WERI-Rb-1 (cell line): ENCODE results near the gene USO1.

Experiments
- DNase-seq: peaks from one replicate; pipeline ENCODE4 v3.0.0-alpha.2; 2020
- H3K27ac ChIP-seq: fragments of 250-450 bp; sonication (Bioruptor Pico); 2 replicates; pipeline ENCODE4 v1.5.1; 2020; ENCODE audit warnings: mild to moderate bottlenecking, moderate library complexity
- H3K27me3 ChIP-seq: fragments of 250-450 bp; sonication (Bioruptor Pico); 2 replicates; pipeline ENCODE4 v1.5.1; 2021; ENCODE audit warnings: mild to moderate bottlenecking, low read depth, moderate library complexity; ENCODE audit not compliant: insufficient read depth, severe bottlenecking
- H3K36me3 ChIP-seq: fragments of 250-450 bp; sonication (Bioruptor Pico); 2 replicates; pipeline ENCODE4 v1.5.1; 2020; ENCODE audit warnings: mild to moderate bottlenecking, moderate library complexity
- H3K4me3 ChIP-seq: 2 replicates; pipeline ENCODE4 v1.5.1; 2011; ENCODE audit warnings: low read depth, mild to moderate bottlenecking, control low read depth, low read length
- H3K9me3 ChIP-seq: fragments of 250-450 bp; sonication (Bioruptor Pico); 2 replicates; pipeline ENCODE4 v1.5.1; 2021; ENCODE audit warnings: mild to moderate bottlenecking, moderate library complexity; ENCODE audit not compliant: severe bottlenecking
- TF ChIP-seq, protein P1 (sequence below): IDR thresholded peaks from 2 replicates; pipeline ENCODE4 v1.5.1; 2011; ENCODE audit warnings: low read depth, mild to moderate bottlenecking, control low read depth, inconsistent platforms, low read length

USO1 gene

DNA sequence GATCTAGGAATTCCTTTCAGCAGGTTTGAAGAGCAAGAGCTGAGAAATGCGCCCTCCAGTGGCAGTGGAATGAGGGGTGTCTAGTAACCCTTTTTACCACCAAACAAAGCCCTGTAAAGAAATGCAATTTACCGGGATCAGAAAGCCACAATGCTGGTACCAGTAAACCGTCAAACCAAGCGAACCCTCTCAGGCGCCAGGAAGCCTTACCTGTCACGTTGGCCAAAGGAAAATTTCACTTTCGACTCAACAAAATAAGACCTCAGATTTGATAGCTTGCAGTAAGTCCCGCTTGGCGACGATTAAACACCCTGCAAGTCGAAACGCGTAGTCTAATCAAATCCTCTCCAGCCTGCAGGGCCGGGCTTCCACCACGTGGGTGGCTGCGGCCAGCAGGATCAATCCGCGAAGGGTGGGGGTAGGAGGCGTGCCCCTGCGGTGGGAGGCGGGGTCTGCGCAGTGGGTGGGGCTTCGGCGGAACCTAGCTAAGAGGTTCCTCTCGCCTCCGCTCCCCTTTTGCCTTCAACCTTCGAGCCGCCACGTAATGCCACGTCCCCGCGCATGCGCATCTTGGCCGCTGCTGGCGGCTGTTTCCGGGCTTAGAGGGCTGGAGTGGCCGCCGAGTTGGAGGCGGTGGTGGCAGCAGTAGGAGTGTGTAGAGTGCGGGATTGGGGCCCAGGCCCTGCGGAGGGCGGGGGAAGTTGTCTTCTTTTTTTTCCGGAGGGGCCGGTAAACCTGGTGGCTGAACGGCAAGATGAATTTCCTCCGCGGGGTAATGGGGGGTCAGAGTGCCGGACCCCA lies at the start of gene USO1:
TSS of gene USO1 (plus strand) at position 512 of the 801 bp plus-strand sequence. CDS start at position 755, 243 bp downstream.
- no peaks in the 10 kb centered on the region for H3K27me3 ChIP-seq
- no peaks in the 10 kb centered on the region for H3K9me3 ChIP-seq
- TF ChIP-seq, protein P1, sequence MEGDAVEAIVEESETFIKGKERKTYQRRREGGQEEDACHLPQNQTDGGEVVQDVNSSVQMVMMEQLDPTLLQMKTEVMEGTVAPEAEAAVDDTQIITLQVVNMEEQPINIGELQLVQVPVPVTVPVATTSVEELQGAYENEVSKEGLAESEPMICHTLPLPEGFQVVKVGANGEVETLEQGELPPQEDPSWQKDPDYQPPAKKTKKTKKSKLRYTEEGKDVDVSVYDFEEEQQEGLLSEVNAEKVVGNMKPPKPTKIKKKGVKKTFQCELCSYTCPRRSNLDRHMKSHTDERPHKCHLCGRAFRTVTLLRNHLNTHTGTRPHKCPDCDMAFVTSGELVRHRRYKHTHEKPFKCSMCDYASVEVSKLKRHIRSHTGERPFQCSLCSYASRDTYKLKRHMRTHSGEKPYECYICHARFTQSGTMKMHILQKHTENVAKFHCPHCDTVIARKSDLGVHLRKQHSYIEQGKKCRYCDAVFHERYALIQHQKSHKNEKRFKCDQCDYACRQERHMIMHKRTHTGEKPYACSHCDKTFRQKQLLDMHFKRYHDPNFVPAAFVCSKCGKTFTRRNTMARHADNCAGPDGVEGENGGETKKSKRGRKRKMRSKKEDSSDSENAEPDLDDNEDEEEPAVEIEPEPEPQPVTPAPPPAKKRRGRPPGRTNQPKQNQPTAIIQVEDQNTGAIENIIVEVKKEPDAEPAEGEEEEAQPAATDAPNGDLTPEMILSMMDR, result peak; percentile 74
- peak within 1 kb of the TSS; percentile 99 for H3K4me3 ChIP-seq
- peak; percentile 99 for DNase-seq
- H3K27ac ChIP-seq, result peak within 1 kb of the TSS; percentile 92
- no peaks in the 10 kb centered on the region for H3K36me3 ChIP-seq

DNA sequence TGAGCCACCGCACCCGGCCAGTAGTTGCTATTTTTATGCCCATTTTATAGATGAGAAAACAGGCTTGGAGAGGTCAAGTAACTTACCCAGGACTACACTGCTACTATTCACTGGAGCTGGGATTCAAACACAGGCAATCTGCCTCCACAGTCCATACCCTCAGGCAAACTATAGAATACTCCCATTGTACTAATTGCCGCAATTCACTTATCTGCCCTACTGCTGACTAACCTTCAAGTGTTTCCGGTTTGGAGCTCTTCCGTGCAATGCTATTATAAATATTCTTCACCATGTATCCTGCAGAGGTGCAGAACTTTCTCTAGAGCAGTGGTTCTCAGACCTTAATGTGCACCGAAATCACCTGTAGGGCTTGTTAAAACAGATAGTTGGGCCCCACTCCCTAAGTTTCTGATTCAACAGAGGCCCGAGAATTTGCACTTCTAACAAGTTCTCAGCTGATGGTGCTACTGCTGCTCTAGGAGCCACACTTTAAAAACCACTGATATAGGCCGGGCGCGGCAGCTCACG lies 49.3 kb upstream of the USO1 start:
- no peak for DNase-seq
- no peaks in the 10 kb centered on the region for H3K9me3 ChIP-seq
- H3K27ac ChIP-seq, result no peak overlapping the region
- TF ChIP-seq, protein P1, result no peak
- peaks cover 19% of the 10 kb centered on the region for H3K36me3 ChIP-seq
- H3K4me3 ChIP-seq, result no peak overlapping the region
- no peaks in the 10 kb centered on the region for H3K27me3 ChIP-seq

- Histone ChIP-seq H3K36me3 (no peaks in the 10 kb centered on the region), H3K4me3 (no peak overlapping the region), H3K9me3 (no peaks in the 10 kb centered on the region), H3K27ac (no peak overlapping the region), H3K27me3 (no peaks in the 10 kb centered on the region)
- TF ChIP-seq, protein P1, result no peak
- no peak for DNase-seq
Observed at GRCh38 chr4:75678473-75678872, 45.9 kb upstream of the USO1 start.

GRCh38 chr4:75678965-75679364 lies 45.4 kb upstream of the USO1 start:
- DNase-seq, result no peak
- Histone ChIP-seq H3K4me3 (no peak overlapping the region), H3K36me3 (no peaks in the 10 kb centered on the region), H3K27ac (no peak overlapping the region), H3K9me3 (no peaks in the 10 kb centered on the region), H3K27me3 (no peaks in the 10 kb centered on the region)
- TF ChIP-seq, protein P1, result no peak

DNA sequence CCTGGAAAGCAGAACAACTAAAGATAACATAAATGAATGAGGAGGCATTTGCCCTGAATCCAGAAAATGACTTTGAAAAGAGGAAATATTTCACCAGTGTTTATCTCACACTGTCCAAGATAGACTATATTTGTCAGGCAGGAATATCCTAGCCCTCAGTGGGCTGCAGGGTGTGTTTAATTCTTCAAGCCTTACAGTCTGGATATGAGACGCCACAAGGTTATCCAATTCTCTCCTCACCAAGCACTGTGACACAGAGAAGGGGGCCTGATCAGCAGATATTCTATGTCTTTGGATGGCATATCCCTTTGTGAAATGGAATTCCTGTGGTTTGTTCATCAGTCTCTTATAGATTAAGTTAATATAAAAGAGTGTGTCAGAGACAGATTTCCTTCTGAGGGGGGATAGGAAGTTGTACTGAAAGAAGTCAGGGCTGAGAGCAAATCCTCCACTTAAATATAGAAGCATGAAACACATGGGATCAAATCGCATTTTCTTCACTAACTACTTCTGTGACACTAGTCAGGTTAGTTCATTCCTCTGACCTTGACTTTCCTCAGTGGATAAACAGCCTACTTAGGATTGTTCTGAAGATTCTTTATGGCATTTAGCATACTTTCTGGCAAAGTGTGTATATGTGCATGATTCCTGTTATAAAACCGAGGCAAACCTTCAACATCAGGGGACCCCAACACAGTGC lies 44.4 kb upstream of the USO1 start:
- no peak overlapping the region for H3K27ac ChIP-seq
- H3K27me3 ChIP-seq, result no peaks in the 10 kb centered on the region
- no peak for DNase-seq
- TF ChIP-seq, protein P1, result no peak
- no peaks in the 10 kb centered on the region for H3K36me3 ChIP-seq
- H3K9me3 ChIP-seq, result no peaks in the 10 kb centered on the region
- no peak overlapping the region for H3K4me3 ChIP-seq
